HG03095 (cell line): ENCODE results near the gene MACROH2A2.
"Not testable (repeated sequence)": the region's sequence is repeated elsewhere in the genome, so short reads cannot be mapped to it uniquely, and the experiment has no call there.

Experiments used
- ATAC-seq: cut with Tn5 transposase; IDR thresholded peaks from one replicate; pipeline ENCODE4 v1.9.1; 2021; ENCODE audit warnings: moderate library complexity; ENCODE audit not compliant: unreplicated experiment

MACROH2A2 gene

GRCh38 chr10:70147259-70147625 is 94.6 kb downstream of the MACROH2A2 start:
- no peak for ATAC-seq

DNA sequence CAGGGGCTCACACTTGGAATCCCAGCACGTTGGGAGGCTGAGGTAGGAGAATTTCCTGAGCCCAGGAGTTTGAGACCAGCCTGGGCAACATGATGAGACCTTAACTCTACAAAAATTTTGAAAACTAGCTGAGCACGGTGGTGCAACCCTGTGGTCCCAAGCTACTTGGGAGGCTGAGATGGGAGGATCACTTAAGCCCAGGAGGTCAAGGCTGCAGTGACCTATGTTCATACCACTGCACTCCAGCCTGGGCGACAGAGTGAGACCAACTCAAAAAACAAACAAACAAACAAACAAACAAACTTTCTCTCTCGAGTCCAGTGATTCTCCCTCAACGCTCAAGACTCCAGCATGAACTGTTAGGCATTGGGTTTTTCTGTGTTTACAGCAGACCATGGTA is 95.9 kb downstream of the MACROH2A2 start:
- no peak for ATAC-seq

- ATAC-seq: no peak
These were observed 102.7 kb downstream of the MACROH2A2 start for GRCh38 chr10:70155255-70155838.

- no peak for ATAC-seq
These were observed 105.5 kb downstream of the MACROH2A2 start for GRCh38 chr10:70158113-70158512.

- ATAC-seq: not testable (repeated sequence)
These were observed 106.7 kb downstream of the MACROH2A2 start for GRCh38 chr10:70159366-70159765.

- no peak for ATAC-seq
These were observed 108.2 kb downstream of the MACROH2A2 start for GRCh38 chr10:70160798-70161197.
